Glutamatergic neuron (in vitro differentiated cells): ENCODE measurements around the gene COLEC11. TPM values are rescaled to one million over a fixed set of nuclear protein-coding genes. Genes with fewer than 3 reads are reported as not detected.

Experiments used
- DNase-seq: peaks from one replicate; pipeline ENCODE4 v3.0.0; 2022
- H3K27ac Mint-ChIP-seq: one replicate; pipeline ENCODE4 v1.8.0; 2020; ENCODE audit warnings: mild to moderate bottlenecking, mixed read lengths, inconsistent platforms; ENCODE audit not compliant: unreplicated experiment
- H3K27me3 Mint-ChIP-seq: one replicate; pipeline ENCODE4 v1.8.0; 2020; ENCODE audit warnings: mild to moderate bottlenecking, moderate library complexity, mixed read lengths, inconsistent platforms; ENCODE audit not compliant: unreplicated experiment
- H3K36me3 Mint-ChIP-seq: one replicate; pipeline ENCODE4 v1.8.0; 2020; ENCODE audit warnings: mild to moderate bottlenecking, mixed read lengths, inconsistent platforms; ENCODE audit not compliant: unreplicated experiment
- H3K4me1 Mint-ChIP-seq: one replicate; pipeline ENCODE4 v1.8.0; 2020; ENCODE audit warnings: mild to moderate bottlenecking, low read depth, mixed read lengths, inconsistent platforms; ENCODE audit not compliant: unreplicated experiment
- H3K4me3 Mint-ChIP-seq: one replicate; pipeline ENCODE4 v1.8.0; 2020; ENCODE audit warnings: mild to moderate bottlenecking, mixed read lengths, inconsistent platforms; ENCODE audit not compliant: unreplicated experiment
- H3K9me3 Mint-ChIP-seq: one replicate; pipeline ENCODE4 v1.8.0; 2020; ENCODE audit warnings: mild to moderate bottlenecking, moderate library complexity, mixed read lengths, inconsistent platforms; ENCODE audit not compliant: unreplicated experiment
- CTCF ChIP-seq: fragments of 200-600 bp; sonication (generic); IDR thresholded peaks from one replicate; pipeline ENCODE4 v1.5.0; 2021; ENCODE audit not compliant: partially characterized antibody, unreplicated experiment
- total RNA-seq: library from RNA; stranded (reverse); fragmentation: NEBNext Ultra II Directional; extraction: Animal tissue kit (Norgen Biotek cat#: 25700); gene quantifications from one replicate; pipeline ENCODE4 v1.2.1, GENCODE V29; 2021; ENCODE audit not compliant: unreplicated experiment

Gene COLEC11
- total RNA-seq, 1 donor from 2014 or later, result not detected

- H3K36me3 Mint-ChIP-seq, result peaks cover 4% of the 10 kb centered on the region
- no peak for DNase-seq
- peaks cover 4% of the 10 kb centered on the region for H3K4me1 Mint-ChIP-seq
- no peak overlapping the region for H3K4me3 Mint-ChIP-seq
- no peak for TF ChIP-seq CTCF
- H3K27ac Mint-ChIP-seq, result no peak overlapping the region
- H3K27me3 Mint-ChIP-seq, result no peaks in the 10 kb centered on the region
- H3K9me3 Mint-ChIP-seq, result peaks cover 4% of the 10 kb centered on the region
These were observed 71.7 kb downstream of the COLEC11 start for GRCh38 chr2:3666613-3666975.

GRCh38 chr2:3667151-3667631, 72.3 kb downstream of the COLEC11 start:
- Mint-ChIP-seq H3K4me1 (peaks cover 4% of the 10 kb centered on the region), H3K36me3 (peaks cover 4% of the 10 kb centered on the region), H3K27ac (no peak overlapping the region), H3K27me3 (no peaks in the 10 kb centered on the region), H3K9me3 (peaks cover 4% of the 10 kb centered on the region), H3K4me3 (no peak overlapping the region)
- DNase-seq, result no peak
- TF ChIP-seq CTCF, result no peak

GRCh38 chr2:3669656-3670055, 74.7 kb downstream of the COLEC11 start:
- Mint-ChIP-seq H3K4me3 (no peak overlapping the region), H3K27ac (no peak overlapping the region), H3K27me3 (no peaks in the 10 kb centered on the region), H3K36me3 (peaks cover 4% of the 10 kb centered on the region), H3K9me3 (peaks cover 4% of the 10 kb centered on the region), H3K4me1 (peaks cover 4% of the 10 kb centered on the region)
- no peak for DNase-seq
- no peak for TF ChIP-seq CTCF

- Mint-ChIP-seq H3K9me3 (peaks cover 4% of the 10 kb centered on the region), H3K4me3 (no peak overlapping the region), H3K36me3 (peaks cover 4% of the 10 kb centered on the region), H3K4me1 (peaks cover 4% of the 10 kb centered on the region), H3K27ac (no peak overlapping the region), H3K27me3 (no peaks in the 10 kb centered on the region)
- TF ChIP-seq CTCF, result no peak
- no peak for DNase-seq
These were observed 75.5 kb downstream of the COLEC11 start for GRCh38 chr2:3670376-3670775.

- Mint-ChIP-seq H3K4me1 (peaks cover 4% of the 10 kb centered on the region), H3K27ac (no peak overlapping the region), H3K4me3 (no peak overlapping the region), H3K9me3 (peaks cover 4% of the 10 kb centered on the region), H3K36me3 (peaks cover 4% of the 10 kb centered on the region), H3K27me3 (no peaks in the 10 kb centered on the region)
- no peak for TF ChIP-seq CTCF
- DNase-seq, result no peak
These were observed 76.0 kb downstream of the COLEC11 start for GRCh38 chr2:3670941-3671340.
